GM19239 (cell line): ENCODE data around the gene RAB8B.

Experiments
- DNase-seq: peaks from one replicate; pipeline ENCODE4 v3.0.0; 2011; ENCODE audit warnings: low spot score; ENCODE audit not compliant: insufficient read length
- FAIRE-seq: peaks from 2 replicates; lab custom pipeline; 2011; peaks lifted over from hg19 to GRCh38; lab: Jason Lieb, UNC

RAB8B gene

GRCh38 chr15:63256433-63257274 lies 67.2 kb downstream of the RAB8B start:
- DNase-seq, result no peak
- no peak for FAIRE-seq

DNA sequence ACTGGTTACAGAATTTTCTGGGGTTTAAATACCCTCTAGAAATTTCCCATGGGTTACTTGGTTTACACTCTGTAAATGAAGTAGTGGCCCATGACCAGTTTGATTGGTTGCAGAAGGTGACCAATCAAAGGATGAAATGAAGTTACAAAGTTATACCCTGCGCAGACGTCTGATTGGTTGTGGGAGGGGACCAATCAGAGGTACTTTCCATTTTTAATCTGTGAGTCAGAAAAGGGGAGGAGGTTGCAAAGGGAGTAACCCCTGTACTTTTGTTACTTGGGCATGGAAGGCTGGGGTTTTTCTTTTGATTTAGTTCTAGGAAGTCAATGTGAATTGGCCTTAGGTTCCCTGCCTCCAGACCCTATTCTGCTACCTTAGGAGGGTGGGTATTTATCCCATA lies 69.3 kb downstream of the RAB8B start:
- no peak for DNase-seq
- no peak for FAIRE-seq

DNA sequence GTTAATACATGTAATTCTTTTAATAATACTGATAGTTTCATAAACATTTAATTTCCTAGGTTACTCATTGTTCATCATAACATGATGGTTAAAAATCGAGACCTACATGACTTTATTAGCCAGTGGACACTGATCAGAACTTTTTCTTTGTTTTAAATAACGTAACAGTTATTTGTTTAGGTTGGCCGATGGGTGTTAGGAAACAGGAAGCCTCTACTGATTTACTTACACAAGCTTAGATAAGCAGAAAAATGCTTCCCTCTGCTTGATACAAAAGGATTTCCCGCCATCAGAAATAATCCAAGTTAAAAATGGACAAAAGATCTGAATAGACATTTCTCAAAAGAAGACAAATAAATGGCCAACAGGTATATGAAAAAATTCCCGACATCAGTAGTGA lies 71.4 kb downstream of the RAB8B start:
- no peak for DNase-seq
- FAIRE-seq, result no peak

- FAIRE-seq, result no peak
- no peak for DNase-seq
Measured at GRCh38 chr15:63261311-63261710, 71.9 kb downstream of the RAB8B start.

DNA sequence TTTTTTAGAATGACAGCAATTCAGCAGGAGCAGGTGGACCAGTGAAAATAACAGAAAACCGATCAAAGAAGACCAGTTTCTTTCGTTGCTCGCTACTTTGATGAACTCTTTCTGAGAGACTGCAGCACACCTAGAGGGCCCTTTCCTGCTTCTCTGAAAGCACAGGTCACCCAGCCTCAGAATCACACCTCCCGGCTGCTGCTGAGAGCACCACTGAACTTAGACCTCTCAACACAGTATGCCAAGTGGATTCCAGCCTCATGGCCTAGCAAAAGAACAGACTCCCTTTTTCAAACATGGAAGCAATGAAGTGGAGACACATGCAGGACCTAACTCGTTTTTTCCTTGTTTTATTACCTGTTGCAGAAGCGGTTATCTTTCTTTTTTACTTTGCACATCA lies 74.1 kb downstream of the RAB8B start:
- DNase-seq (no peak), FAIRE-seq (no peak)

GRCh38 chr15:63264688-63265293 lies 75.4 kb downstream of the RAB8B start:
- FAIRE-seq (no peak), DNase-seq (no peak)

DNA sequence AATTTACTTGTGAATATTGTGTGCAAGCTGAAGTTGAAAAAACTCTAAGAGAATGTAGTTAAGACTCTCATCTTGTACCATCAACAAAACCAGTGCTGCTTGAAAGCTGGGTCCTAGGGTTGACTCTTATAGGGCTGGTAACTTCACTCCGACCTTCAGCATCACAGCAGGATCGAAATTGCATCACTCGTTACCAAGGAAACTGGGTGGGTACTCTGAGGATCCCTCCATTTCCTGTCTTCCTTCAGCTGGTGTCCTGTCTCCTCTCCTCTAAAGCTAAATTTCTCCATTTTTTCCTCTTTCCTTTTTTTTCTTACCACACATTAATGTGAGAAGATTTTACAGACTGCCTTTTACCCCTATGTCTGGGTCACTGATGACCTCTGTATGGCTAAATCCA lies 85.0 kb downstream of the RAB8B start:
- no peak for DNase-seq
- FAIRE-seq, result no peak

- peak; percentile 75 for FAIRE-seq
- DNase-seq, result no peak
Measured at GRCh38 chr15:63276342-63277037, 87.1 kb downstream of the RAB8B start.

DNA sequence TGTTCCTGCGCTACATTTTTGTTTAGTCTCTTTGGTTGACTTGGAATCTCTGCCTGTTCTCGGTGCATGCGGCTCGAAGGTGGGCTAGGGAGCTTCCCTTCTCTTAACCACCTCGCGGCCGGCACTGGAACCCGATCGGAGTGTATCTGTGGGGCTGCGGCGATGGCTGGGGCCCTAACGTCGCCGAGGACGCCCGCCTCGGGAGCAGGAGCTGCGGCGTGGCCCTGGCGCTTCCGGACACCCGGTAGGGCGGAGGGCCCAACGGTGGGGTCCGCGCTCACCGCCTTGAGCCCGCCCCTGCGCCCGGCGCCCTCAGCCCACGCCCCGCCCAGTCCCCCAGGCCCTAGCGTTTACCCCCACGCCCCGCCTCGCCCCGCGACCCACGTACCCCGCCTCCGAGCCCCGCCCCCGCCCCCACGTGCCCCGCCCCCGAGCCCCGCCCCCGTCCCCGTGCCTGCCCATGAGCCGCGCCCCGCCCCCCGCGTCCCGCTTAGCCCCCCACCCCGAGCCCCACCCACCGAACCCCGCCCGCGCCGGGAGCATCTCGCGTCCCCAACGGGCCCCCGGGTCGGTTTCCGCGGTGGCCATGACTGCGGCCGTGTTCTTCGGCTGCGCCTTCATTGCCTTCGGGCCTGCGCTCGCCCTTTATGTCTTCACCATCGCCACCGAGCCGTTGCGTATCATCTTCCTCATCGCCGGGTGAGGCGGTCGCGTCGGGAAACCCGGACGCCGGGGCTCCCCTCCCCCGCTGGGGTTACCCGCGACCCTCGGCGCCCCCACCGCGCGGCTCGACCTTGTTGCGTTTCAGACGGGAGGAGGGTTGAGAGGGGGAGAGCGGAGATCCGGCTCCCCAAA lies 87.9 kb downstream of the RAB8B start, which contains the start of gene APH1B:
TSS of gene APH1B (plus strand) at position 568 of the 855 bp plus-strand sequence. CDS start at position 587, 19 bp downstream.
- DNase-seq (peak; percentile 63), FAIRE-seq (no peak)

DNA sequence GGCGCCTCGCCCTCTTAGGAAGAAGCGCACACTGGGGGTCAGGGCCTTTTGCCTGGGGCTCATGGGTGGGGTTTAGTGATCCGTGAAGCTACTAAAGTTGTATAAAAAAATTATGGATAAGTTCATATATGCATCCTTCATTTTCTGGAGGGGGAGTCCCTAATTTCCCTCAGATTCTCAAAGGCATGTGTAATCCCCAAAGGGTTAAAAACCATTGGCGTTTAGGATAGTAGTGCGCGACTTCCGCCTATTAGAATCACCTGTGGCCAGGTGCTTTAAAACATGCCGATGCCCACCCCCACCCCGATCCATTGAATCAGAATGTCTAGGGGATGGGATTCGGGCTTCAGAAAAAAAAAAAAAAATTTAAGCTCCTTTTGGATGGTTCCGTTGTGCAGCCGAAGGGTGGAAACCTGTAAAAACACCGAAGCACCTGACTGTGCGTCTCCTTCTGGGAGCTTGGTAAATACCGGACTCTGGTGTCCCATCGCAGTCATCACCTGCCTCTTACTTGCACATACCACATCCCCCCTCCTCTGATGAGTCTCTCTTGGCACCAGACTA lies 88.6 kb downstream of the RAB8B start:
- DNase-seq (no peak), FAIRE-seq (no peak)

DNA sequence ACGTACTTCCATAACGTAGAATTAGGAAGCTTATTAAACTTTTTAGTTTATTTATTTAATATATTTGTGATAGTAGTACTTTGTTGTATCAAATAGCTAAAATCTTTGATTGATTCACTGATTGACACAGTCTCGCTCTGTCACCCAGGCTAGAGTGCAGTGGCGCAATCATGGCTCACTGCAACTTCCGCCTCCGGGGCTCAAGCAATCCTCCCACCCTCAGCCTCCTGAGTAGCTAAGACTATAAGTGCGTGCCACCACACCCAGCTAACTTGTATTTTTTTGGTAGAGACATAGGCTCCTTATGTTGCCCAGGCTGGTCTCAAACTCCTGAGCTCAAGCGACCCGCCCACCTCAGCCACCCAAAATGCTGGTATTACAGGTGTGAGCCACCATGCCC lies 93.7 kb downstream of the RAB8B start:
- no peak for DNase-seq
- FAIRE-seq, result no peak

GRCh38 chr15:63284335-63284734 lies 94.9 kb downstream of the RAB8B start:
- DNase-seq (no peak), FAIRE-seq (no peak)

DNA sequence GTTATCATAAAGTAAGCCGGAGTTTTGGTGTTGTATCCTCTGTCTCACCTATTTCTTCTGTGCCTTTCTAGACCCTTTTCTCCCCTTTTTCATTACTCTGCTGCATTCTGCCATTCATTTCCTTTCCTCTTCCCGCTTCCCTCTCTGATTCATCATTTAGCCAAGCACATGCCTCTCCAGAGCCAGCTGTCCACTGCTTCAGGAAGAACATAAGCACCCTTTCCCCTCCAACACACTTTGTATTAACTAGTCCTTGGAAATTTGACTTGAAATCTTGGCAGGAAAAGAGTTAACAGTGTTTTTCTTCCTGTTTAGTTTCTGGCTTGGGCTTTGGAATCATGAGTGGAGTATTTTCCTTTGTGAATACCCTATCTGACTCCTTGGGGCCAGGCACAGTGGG lies 97.7 kb downstream of the RAB8B start:
- no peak for FAIRE-seq
- no peak for DNase-seq

GRCh38 chr15:63288342-63288741 lies 98.9 kb downstream of the RAB8B start:
- DNase-seq (no peak), FAIRE-seq (no peak)

GRCh38 chr15:63288778-63289378 lies 99.5 kb downstream of the RAB8B start:
- DNase-seq (peak; percentile 19), FAIRE-seq (peak; percentile 85)

DNA sequence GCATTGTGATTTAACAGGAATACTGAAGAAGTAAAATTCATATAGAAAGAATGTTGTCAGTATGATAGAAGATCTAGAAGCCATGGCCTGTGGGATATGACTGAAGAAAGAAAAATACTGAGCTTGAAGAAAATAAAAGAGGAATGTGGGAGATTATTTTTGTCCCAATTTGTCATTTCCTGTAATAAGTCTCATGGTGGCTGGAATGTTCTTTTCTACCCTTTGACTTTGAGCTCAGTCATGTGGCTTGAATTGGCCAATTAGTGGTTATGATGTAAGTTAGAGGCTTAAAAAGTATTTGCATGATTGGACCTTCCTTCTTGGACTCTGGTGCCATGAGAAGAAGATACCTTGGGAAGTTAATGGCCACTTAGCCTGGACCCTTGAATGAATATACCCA lies 102.1 kb downstream of the RAB8B start:
- DNase-seq (no peak), FAIRE-seq (no peak)

DNA sequence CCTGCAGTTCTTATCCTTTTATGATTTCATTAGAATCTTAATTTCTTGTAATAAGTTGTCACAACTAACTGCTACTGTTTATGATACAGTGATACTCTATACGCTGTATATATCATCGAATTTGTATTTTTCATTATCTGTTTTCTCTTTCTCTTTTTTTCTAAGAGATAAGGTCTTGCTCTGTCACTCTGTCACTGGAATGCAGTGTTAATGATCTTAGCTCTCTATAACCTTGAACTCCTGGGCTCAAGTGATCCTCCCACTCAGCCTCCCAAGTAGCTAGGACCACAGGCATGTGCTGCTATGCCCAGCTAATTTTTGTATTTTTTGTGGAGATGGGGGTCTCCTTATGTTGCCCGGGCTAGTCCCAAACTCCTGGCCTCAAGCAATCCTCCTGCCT lies 102.8 kb downstream of the RAB8B start:
- DNase-seq (no peak), FAIRE-seq (no peak)

- FAIRE-seq, result no peak
Measured at GRCh38 chr15:63292771-63293170, 103.4 kb downstream of the RAB8B start.

GRCh38 chr15:63294359-63294758 lies 105.0 kb downstream of the RAB8B start:
- no peak for FAIRE-seq
- DNase-seq, result no peak

More at GRCh38 chr15:63292771-63293170, 103.4 kb downstream of the RAB8B start:
- no peak for DNase-seq
